Peyer's patch (tissue), 4 donors: ENCODE measurements around the gene OSTM1.

Experiments used
- POLR2A ChIP-seq, 2 donors: fragments of 450-650 bp; IDR thresholded peaks; one replicate each; pipeline ENCODE4 v1.5.1; 2017; ENCODE audit warnings: antibody characterized with exemption in 2 of 2, mild to moderate bottlenecking in 2 of 2, moderate library complexity in 2 of 2
- TF ChIP-seq, protein P1 (sequence below), 6 experiments: fragments of 450-650 bp in 4 of 6; fragments of 200-600 bp in 2 of 6; sonication (generic) in 1 of 6; IDR thresholded peaks; one replicate each; pipeline ENCODE4 v1.5.1; 2017 to 2019; ENCODE audit warnings: antibody characterized with exemption in 6 of 6, mild to moderate bottlenecking in 3 of 6, moderate library complexity in 1 of 6

DNA sequence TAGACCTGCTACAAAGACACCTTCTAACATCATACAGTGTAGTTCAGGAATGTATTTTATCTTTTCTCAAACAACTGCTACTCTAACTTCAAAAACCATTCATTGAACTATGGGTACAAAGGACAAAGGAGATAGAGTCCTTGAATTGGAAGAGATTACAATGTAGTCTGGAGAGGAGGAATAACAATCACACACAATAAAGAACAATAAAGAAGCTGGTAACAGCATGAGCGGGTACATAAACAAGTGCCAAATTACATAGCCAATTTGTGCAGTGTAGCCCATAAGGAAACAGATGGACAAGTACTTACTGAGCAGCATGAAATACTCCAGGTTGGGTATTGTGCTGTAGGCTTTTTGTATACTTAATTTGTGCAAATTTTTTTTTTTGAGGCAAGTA is 44.3 kb downstream of the OSTM1 start:
- TF ChIP-seq POLR2A (IDR thresholded peaks at IDR 0.05): no peak
- TF ChIP-seq, protein P1, sequence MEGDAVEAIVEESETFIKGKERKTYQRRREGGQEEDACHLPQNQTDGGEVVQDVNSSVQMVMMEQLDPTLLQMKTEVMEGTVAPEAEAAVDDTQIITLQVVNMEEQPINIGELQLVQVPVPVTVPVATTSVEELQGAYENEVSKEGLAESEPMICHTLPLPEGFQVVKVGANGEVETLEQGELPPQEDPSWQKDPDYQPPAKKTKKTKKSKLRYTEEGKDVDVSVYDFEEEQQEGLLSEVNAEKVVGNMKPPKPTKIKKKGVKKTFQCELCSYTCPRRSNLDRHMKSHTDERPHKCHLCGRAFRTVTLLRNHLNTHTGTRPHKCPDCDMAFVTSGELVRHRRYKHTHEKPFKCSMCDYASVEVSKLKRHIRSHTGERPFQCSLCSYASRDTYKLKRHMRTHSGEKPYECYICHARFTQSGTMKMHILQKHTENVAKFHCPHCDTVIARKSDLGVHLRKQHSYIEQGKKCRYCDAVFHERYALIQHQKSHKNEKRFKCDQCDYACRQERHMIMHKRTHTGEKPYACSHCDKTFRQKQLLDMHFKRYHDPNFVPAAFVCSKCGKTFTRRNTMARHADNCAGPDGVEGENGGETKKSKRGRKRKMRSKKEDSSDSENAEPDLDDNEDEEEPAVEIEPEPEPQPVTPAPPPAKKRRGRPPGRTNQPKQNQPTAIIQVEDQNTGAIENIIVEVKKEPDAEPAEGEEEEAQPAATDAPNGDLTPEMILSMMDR (IDR thresholded peaks at IDR 0.05): no peak
